ENCODE results near the gene GLIS1. TPM values are rescaled to one million over a fixed set of nuclear protein-coding genes. Genes with fewer than 3 reads are reported as not detected.

GLIS1 gene
- total RNA-seq, 1 donor from 2014 or later, result 1.2 TPM

DNA sequence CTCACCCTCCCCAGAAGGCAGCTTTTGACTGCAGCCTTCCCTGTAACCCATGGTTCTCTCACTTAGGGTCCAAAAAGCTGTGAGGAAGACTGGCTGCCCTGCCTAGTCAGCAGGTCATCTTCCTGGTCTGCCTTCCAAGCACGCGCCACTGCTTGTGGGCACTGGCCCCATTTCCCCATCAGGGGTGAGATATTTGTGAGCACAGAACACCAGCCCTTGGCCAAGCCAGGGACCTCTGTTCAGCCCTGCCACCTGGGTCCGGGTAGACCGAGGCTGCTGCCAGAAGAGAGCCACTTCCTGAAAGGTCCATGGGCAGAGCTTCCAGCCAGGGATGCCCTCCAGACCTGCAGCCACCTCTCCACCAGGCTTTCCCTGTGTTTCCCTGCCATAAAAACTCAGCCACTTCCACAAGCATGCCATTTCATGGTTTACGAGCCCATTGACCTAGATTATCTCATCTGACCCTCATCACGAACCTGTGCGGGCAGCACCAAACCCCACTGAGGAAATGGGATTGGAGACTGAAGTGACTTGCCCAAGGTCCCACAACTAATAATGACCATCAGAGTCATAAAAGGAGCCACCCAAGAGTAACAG, 40.5 kb downstream of the GLIS1 start:
- Histone ChIP-seq H3K36me3 (no peaks in the 10 kb centered on the region), H3K9me3 (no peaks in the 10 kb centered on the region), H3K27ac (peak overlapping the region; percentile 75), H3K4me3 (no peak overlapping the region), H3K4me1 (peaks cover 20% of the 10 kb centered on the region), H3K27me3 (no peaks in the 10 kb centered on the region)
- intact Hi-C loops (cut with DNase I), result no loop called here
- no peak for DNase-seq (ENCODE audit: extremely low spot score in 2 of 2)
- TF ChIP-seq POLR2A (IDR thresholded peaks at IDR 0.05) (no peak), POLR2AphosphoS5 (IDR thresholded peaks at IDR 0.05; ENCODE audit: insufficient read depth in 1 of 2, low read depth in 1 of 2) (peak in 1 of 2 donors; percentile 75)

- Histone ChIP-seq H3K4me1 (peaks cover 20% of the 10 kb centered on the region), H3K27me3 (no peaks in the 10 kb centered on the region), H3K36me3 (no peaks in the 10 kb centered on the region), H3K27ac (peak overlapping the region; percentile 75), H3K9me3 (no peaks in the 10 kb centered on the region), H3K4me3 (no peak overlapping the region)
- intact Hi-C loops (cut with DNase I), result no loop called here
- DNase-seq (ENCODE audit: extremely low spot score in 2 of 2), result peak in 1 of 2 donors; percentile 95
- TF ChIP-seq POLR2AphosphoS5 (IDR thresholded peaks at IDR 0.05; ENCODE audit: insufficient read depth in 1 of 2, low read depth in 1 of 2) (peak in 1 of 2 donors; percentile 33), POLR2A (IDR thresholded peaks at IDR 0.05) (no peak)
- TF ChIP-seq, protein P1, sequence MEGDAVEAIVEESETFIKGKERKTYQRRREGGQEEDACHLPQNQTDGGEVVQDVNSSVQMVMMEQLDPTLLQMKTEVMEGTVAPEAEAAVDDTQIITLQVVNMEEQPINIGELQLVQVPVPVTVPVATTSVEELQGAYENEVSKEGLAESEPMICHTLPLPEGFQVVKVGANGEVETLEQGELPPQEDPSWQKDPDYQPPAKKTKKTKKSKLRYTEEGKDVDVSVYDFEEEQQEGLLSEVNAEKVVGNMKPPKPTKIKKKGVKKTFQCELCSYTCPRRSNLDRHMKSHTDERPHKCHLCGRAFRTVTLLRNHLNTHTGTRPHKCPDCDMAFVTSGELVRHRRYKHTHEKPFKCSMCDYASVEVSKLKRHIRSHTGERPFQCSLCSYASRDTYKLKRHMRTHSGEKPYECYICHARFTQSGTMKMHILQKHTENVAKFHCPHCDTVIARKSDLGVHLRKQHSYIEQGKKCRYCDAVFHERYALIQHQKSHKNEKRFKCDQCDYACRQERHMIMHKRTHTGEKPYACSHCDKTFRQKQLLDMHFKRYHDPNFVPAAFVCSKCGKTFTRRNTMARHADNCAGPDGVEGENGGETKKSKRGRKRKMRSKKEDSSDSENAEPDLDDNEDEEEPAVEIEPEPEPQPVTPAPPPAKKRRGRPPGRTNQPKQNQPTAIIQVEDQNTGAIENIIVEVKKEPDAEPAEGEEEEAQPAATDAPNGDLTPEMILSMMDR (IDR thresholded peaks at IDR 0.05), result no peak
These were observed 41.1 kb downstream of the GLIS1 start for GRCh38 chr1:53697721-53698383.

GRCh38 chr1:53696990-53697389, 42.0 kb downstream of the GLIS1 start:
- peaks cover 20% of the 10 kb centered on the region for H3K4me1 ChIP-seq
- intact Hi-C loops (cut with DNase I), result no loop called here
- no peak overlapping the region for H3K4me3 ChIP-seq
- H3K9me3 ChIP-seq, result no peaks in the 10 kb centered on the region
- H3K27me3 ChIP-seq, result no peaks in the 10 kb centered on the region
- H3K36me3 ChIP-seq, result no peaks in the 10 kb centered on the region
- no peak for DNase-seq (ENCODE audit: extremely low spot score in 2 of 2)
- TF ChIP-seq, protein P1 (IDR thresholded peaks at IDR 0.05), result no peak
- no peak for TF ChIP-seq POLR2AphosphoS5 (IDR thresholded peaks at IDR 0.05; ENCODE audit: insufficient read depth in 1 of 2, low read depth in 1 of 2)
- no peak for TF ChIP-seq POLR2A (IDR thresholded peaks at IDR 0.05)
- peak overlapping the region; percentile 75 for H3K27ac ChIP-seq

DNA sequence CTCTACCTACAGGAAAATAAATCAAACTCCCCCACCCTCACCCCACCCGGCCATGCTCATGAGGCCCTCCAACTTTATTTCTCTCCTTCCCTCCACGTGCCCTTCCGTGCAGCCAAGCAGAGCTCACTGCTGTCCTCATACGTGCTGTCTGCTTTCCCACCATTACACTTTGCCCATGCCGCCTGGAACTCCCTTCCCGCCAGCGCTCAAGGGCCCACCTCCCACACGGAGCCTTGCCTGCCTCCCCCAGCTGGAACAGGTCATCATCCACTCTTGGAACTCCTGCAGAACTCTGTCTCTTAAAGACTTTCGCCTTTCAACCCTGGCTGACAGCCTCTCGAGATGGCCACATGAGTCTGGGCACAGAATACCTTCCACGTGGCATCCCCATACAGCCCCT, 42.4 kb downstream of the GLIS1 start:
- H3K4me1 ChIP-seq, result peaks cover 20% of the 10 kb centered on the region
- intact Hi-C loops (cut with DNase I), result no loop called here
- no peak overlapping the region for H3K27ac ChIP-seq
- no peak for TF ChIP-seq POLR2AphosphoS5 (IDR thresholded peaks at IDR 0.05; ENCODE audit: insufficient read depth in 1 of 2, low read depth in 1 of 2)
- TF ChIP-seq, protein P1 (IDR thresholded peaks at IDR 0.05), result no peak
- no peaks in the 10 kb centered on the region for H3K27me3 ChIP-seq
- no peaks in the 10 kb centered on the region for H3K9me3 ChIP-seq
- no peaks in the 10 kb centered on the region for H3K36me3 ChIP-seq
- H3K4me3 ChIP-seq, result no peak overlapping the region
- no peak for DNase-seq (ENCODE audit: extremely low spot score in 2 of 2)

- Histone ChIP-seq H3K27me3 (no peaks in the 10 kb centered on the region), H3K9me3 (no peaks in the 10 kb centered on the region), H3K4me3 (no peak overlapping the region), H3K27ac (no peak overlapping the region), H3K36me3 (no peaks in the 10 kb centered on the region), H3K4me1 (peaks cover 20% of the 10 kb centered on the region)
- DNase-seq (ENCODE audit: extremely low spot score in 2 of 2), result no peak
- intact Hi-C loops (cut with DNase I), result no loop called here
- TF ChIP-seq POLR2AphosphoS5 (IDR thresholded peaks at IDR 0.05; ENCODE audit: insufficient read depth in 1 of 2, low read depth in 1 of 2) (no peak), POLR2A (IDR thresholded peaks at IDR 0.05) (no peak)
- TF ChIP-seq, protein P1 (IDR thresholded peaks at IDR 0.05), result no peak
These were observed 42.9 kb downstream of the GLIS1 start for GRCh38 chr1:53696051-53696450.

Measured in vagina (tissue), 2 donors.